Eye (tissue), 1 donor: ENCODE data around the gene TTLL5.
A peak's percentile ranks its signal among the peaks of the same experiment; 100 is the strongest.

ENCODE experiments used
- DNase-seq: peaks from one replicate; pipeline ENCODE4 v3.0.0-alpha.2; 2015

The TTLL5 gene

DNA sequence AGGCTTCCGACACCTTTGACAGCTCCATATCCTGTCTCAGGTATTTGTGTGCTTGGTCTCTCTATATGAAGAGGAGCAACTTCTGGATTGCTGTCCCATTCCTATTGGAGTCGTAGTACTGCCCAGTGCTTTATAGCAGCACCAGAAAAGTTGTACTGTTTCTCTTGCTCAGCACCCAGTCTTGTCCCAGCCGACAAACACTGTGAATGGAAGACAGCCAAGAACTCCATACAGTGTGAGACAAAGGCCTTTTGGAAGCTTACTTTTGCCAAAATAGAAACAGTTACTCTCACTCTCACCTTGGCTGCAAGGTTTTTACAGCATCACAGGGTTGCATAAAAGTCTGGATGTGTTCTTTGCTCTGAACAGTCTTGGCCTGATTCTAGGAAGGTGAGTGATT lies 215.5 kb downstream of the TTLL5 start:
- no peak for DNase-seq

GRCh38 chr14:75877292-75877691 lies 216.2 kb downstream of the TTLL5 start:
- DNase-seq, result no peak

- no peak for DNase-seq
Observed at GRCh38 chr14:75877884-75878283, 216.8 kb downstream of the TTLL5 start.

- peak; percentile 55 for DNase-seq
Observed at GRCh38 chr14:75879031-75879430, 218.0 kb downstream of the TTLL5 start.

DNA sequence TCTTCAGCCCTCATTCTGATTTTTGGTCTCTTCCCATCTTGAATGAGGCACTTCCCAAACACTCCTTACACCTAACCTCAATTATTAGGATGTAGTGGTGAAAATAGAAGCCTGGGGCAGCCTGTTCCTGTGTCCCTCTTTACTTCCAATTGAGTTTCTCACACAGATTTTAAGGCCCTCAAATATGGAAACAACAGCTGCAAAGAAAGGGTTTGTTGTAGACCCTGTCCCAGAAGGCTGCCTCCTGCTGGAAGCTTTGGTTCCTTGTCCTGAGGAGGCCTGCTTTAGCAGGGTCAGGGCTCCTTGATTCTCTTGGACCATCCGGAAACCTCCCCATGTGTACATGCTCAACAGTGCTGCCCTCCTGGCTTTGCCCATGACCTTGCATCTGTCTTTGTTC lies 219.5 kb downstream of the TTLL5 start:
- no peak for DNase-seq

DNA sequence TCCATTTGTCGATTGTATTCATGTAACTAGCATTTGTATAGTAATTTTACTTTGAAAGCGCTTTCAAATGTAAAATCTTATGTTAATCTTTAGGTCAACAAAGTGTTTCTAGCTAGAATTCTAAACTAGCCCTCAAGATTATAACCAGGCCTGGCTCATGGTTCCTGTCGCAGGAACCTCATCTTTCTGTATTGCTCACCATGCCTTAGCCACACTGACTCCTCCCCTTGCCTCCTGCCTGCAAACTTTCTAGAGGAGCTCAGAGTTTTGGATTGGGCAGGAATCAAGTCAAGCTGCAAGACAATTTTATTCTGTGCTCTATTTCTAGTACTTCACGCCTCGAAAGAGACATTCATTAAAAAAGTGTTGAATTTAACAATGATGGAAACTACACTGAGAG lies 220.9 kb downstream of the TTLL5 start:
- no peak for DNase-seq

DNA sequence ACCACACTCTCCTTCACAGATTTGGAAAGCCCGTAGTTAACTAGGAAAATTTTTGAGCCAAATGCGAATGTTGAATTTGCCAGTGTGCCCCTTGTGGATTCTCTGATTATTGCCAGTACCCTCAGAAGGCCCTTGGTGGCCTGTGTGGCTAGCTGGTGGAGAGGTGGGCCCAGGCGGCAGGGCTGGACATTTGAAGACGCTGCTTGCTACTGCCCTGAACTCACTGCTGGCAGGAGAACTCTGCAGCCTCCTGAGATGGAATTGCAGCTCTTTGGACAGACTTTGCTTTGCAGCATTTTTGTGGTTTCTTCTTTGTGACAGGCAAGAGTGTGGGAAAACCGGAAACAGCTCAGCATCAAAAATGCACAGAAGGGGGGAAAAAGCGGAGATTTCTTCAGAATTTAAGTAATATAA lies 223.2 kb downstream of the TTLL5 start:
- peak; percentile 36 for DNase-seq

GRCh38 chr14:75885829-75886228 lies 224.8 kb downstream of the TTLL5 start:
- no peak for DNase-seq

DNA sequence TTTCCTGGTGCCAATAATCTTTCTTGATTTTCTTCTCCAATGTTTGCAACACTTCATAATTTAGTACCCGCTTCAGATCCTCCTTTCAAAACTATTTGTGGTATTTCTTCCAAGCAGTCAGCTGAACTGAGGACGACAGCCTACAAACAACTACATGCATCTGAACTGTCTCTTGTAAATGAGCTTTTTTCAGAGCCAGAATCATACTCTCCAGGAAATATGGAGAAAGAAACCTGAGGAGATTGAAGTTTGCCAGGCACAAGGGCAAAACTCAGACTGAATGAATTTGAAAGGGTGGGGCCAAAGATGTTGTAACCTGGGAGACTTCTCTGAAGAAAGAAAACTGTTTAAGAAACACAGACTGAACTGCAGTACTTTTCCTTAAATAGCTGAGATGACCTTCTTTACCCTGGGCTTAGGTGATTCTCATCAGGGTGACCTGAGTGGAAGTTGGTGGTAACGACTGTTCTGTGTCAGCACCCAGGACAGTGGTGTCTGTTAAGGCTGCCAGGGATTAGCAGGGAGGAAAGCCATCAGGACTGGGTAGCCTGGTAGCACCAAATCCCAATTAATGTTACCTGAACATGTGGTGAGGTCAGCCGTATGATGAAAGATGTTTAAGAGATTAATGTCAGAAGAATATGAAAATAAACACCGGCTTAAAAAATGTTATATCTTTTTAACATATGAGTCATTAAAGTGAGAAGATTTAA lies 225.7 kb downstream of the TTLL5 start:
- DNase-seq, result no peak

GRCh38 chr14:75888945-75889344 lies 227.9 kb downstream of the TTLL5 start:
- DNase-seq, result no peak

DNA sequence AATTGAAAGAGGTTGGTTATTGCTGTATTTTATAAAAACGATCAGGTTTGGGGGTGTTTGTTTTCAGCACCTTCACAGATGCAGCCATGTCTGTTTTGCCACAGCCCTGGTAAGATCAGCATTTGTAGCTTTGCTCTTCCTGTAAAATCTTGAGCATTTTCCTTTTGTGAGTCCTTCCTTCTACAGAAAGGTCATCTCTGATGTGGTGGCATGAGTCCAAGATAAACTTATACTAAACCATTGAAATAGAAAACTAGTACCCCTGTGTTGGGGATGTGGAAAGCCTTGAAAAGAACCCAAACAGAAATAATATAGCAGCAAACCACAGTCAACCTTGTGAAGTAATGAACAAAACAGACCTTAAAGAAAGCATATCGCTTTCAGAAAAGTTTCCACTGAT lies 235.3 kb downstream of the TTLL5 start:
- no peak for DNase-seq

- no peak for DNase-seq
Observed at GRCh38 chr14:75904311-75904710, 243.3 kb downstream of the TTLL5 start.

- DNase-seq, result peak; percentile 46
Observed at GRCh38 chr14:75905147-75905904, 244.3 kb downstream of the TTLL5 start.

GRCh38 chr14:75906228-75906627 lies 245.2 kb downstream of the TTLL5 start:
- DNase-seq, result no peak

GRCh38 chr14:75906680-75907280 lies 245.7 kb downstream of the TTLL5 start:
- DNase-seq, result peak; percentile 89

DNA sequence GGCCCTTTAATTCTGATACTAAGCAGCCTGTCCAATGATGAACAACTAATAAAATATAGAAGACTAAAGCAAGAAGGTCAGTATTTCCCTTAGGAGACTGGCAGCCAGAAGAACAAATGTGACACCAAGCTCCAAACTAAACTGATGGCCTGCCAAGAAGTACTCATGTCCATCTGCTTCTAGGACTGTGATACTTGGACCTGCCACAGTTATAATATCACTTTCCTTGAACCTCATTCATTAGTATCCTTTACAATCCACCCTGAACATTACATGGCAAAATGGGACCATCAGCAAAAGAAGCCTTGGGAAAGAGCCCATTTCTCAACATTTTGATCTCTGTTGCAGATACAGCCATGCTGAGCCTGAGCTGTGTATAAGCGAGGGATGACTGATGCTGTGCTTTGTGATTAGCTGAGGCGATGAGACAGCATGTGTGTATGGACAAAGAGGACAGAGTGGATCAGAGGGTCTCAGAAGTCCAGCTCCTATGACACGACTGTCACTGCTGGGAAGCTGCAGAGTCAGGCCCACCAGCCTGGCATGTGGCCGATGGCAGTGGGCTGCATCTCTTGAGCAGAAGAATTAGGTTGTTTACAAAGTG lies 246.8 kb downstream of the TTLL5 start:
- no peak for DNase-seq

GRCh38 chr14:75909630-75910029 lies 248.6 kb downstream of the TTLL5 start:
- no peak for DNase-seq

- DNase-seq, result no peak
Observed at GRCh38 chr14:75910048-75910447, 249.0 kb downstream of the TTLL5 start.

DNA sequence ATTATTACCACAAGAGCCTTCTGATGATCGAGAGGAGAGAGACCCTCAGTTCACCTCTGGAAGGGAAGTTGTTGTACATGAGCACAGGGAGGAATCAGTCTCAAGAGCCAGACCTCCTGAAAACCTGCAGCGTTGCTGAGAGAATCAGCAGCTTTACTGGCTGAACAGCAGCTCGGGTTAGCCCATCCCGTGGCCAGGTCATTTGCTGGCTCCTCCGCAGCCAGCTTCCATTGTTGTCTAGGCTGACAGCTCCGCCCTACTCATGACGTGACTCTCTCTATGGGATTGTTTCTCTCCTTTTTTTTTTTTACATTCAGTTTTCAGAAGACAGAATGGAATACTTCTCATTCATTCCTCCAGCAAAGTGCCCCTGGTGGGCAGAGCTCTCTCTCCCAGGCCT lies 250.8 kb downstream of the TTLL5 start:
- peak; percentile 83 for DNase-seq

- no peak for DNase-seq
Observed at GRCh38 chr14:75913183-75913582, 252.1 kb downstream of the TTLL5 start.

DNA sequence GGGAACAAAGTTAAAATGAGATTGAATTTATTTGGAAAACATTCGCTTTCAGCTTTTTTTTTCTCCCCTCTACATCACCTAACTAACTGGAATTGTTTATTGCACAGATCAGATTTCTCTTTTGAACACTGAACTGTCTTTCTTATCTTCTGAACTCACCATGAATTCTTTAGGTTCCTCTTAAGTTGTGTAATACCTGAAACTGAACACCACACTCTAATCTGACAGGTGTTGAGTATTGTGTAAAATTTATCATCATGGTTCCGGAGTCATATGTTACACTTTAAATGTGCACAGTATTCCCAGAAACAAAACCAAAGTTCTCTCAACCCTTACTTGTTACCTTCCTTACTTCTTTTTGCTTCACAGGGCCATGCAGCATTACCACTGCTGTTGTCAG lies 254.0 kb downstream of the TTLL5 start:
- no peak for DNase-seq

DNA sequence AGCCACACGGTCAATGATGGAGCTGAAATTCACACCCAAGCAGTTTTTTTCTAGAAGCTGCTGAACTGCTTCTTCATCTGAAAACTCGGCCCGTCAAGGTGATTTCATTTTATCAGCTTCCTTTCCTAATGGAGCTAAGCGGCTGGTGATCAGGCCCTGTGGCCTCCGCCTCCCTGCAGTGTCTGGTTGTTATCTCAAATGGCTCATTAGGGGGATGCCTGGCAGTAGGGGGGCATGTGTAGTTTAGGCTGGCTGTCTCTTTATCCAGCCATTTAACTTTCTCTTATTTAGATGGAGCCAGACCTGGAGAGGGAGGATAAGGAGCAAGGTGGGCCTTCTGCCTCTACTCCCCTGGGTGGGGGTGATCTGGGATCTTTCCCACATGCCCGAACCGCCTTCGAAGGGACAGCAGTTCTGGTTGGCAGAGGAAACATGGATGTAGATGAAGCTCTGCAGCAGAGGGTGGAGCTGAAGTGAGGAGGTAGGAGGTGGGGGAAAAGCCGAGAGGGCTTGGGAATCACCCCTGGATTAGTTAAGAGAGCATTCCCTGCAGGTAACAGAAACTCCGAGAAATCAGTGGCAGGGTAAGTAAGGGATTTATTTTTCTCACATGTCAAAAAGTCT lies 256.4 kb downstream of the TTLL5 start:
- DNase-seq, result peak; percentile 40

DNA sequence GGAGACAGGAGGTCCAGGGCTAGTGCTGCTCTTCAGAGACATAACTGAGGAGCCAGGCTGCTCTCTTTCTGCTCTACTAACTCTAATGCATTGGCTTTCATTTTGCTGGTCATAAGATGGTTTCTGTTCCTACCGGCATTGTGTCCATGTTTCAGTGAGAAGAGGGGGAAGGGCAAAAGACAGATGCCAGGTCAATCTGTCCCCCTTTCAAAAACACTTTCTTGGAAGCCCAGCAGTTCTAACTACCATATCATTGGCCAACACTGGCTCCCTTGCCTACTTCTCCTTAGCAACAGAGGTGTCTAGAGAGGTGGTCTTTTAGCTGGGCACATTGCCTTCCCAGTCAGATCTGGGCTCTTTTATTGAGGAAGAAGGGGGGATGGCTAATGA lies 256.9 kb downstream of the TTLL5 start:
- peak; percentile 53 for DNase-seq
